ENCODE measurements around the gene PFN1. TPM values are rescaled to one million over a fixed set of nuclear protein-coding genes. Genes with fewer than 3 reads are reported as not detected.
A peak's percentile ranks its signal among the peaks of the same experiment; 100 is the strongest.

PFN1 gene
- total and polyA plus RNA-seq, 9 of the 15 experiments (the other 6 are each of a cell fraction or from before 2014, with no cell fraction given) = 60.5 to 1,479 (median 456) TPM

DNA sequence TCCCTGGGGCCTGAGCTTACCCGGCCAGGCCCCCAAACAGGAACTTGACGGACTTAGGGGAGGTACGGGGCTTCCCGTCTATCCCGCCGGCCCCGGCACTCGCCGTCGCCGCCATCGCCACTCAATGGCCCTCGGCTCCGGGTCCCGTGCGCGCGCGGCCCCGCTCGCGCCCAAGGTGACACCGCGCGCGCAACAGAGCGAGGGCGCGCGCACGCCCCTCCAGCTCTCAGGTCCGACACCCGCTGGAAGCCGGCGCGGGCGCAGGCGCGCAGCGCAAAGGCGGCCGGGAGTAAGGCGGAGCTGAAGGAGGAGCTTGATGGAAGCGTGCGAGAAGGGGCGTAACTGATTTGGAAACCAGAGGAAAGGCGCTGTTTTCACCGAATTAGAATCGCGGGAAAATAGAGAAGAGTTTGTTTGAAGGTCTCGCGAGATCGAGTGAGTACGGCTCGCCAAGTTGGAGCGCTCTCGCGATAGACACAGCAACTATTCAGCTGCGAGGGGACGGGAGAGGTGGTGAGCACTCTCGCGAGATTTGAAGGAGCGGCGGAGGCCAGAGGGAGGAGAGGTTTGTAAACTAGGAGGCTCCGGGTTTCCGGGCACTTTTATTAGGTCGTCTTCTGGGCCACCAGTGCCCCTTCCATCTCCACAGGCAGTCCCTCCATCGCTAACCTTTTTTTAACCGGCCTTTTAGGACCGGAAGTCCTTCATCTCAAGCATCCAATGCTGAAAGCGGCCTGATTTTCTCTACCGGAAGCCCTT is 8.4 kb downstream of the PFN1 start, which contains the start of the genes RNF167 and SLC25A11 (continued):
- TF ChIP-seq SMAD1 (IDR thresholded peaks at IDR 0.05; ENCODE audit: low read depth, low read length, partially characterized antibody) (peak; percentile 19), POLR3G (IDR thresholded peaks at IDR 0.05; ENCODE audit: extremely low read depth, insufficient read length, insufficient replicate concordance) (no peak), ESRRB (CRISPR knock-in tag; IDR thresholded peaks at IDR 0.05; ENCODE audit: borderline replicate concordance) (no peak), NFXL1 (CRISPR knock-in tag; IDR thresholded peaks at IDR 0.05) (no peak), TBP (optimal IDR thresholded peaks at IDR 0.05; ENCODE audit: low read depth, low read length) (no peak), RB1 (IDR thresholded peaks at IDR 0.05; ENCODE audit: low read depth) (peak; percentile 80), HCFC1 (IDR thresholded peaks at IDR 0.05; ENCODE audit: low read depth, low read length) (peak; percentile 8; the same call in 1 of the 2 replicates), HMGN3 (IDR thresholded peaks at IDR 0.05; ENCODE audit: borderline replicate concordance, extremely low read depth, insufficient read length, low read depth, low read length) (peak; percentile 16), SIX5 (IDR thresholded peaks at IDR 0.05; ENCODE audit: borderline replicate concordance in 1 of 2, insufficient read depth in 1 of 2, low read depth in 1 of 2, low read length in 2 of 2) (no peak), POLR2G (IDR thresholded peaks at IDR 0.05; ENCODE audit: low read depth, low read length) (peak; percentile 97), FOXK1 (CRISPR knock-in tag; IDR thresholded peaks at IDR 0.05; ENCODE audit: borderline replicate concordance) (no peak), ZNF134 (CRISPR knock-in tag; conservative IDR thresholded peaks at IDR 0.05) (0 out of 2 replicates have a peak, but pooled peaks have one; percentile 32), NFRKB (IDR thresholded peaks at IDR 0.05; ENCODE audit: low read depth) (no peak), PRMT5 (CRISPR knock-in tag; IDR thresholded peaks at IDR 0.05) (no peak), ZBTB8A (IDR thresholded peaks at IDR 0.05; ENCODE audit: partially characterized antibody) (no peak), ZC3H8 (IDR thresholded peaks at IDR 0.05) (no peak), POU5F1 (IDR thresholded peaks at IDR 0.05; ENCODE audit: borderline replicate concordance, low read depth, low read length, partially characterized antibody) (no peak)
- TF ChIP-seq, protein P1, sequence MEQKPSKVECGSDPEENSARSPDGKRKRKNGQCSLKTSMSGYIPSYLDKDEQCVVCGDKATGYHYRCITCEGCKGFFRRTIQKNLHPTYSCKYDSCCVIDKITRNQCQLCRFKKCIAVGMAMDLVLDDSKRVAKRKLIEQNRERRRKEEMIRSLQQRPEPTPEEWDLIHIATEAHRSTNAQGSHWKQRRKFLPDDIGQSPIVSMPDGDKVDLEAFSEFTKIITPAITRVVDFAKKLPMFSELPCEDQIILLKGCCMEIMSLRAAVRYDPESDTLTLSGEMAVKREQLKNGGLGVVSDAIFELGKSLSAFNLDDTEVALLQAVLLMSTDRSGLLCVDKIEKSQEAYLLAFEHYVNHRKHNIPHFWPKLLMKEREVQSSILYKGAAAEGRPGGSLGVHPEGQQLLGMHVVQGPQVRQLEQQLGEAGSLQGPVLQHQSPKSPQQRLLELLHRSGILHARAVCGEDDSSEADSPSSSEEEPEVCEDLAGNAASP (IDR thresholded peaks at IDR 0.05) = no peak
- TF ChIP-seq, protein P2, sequence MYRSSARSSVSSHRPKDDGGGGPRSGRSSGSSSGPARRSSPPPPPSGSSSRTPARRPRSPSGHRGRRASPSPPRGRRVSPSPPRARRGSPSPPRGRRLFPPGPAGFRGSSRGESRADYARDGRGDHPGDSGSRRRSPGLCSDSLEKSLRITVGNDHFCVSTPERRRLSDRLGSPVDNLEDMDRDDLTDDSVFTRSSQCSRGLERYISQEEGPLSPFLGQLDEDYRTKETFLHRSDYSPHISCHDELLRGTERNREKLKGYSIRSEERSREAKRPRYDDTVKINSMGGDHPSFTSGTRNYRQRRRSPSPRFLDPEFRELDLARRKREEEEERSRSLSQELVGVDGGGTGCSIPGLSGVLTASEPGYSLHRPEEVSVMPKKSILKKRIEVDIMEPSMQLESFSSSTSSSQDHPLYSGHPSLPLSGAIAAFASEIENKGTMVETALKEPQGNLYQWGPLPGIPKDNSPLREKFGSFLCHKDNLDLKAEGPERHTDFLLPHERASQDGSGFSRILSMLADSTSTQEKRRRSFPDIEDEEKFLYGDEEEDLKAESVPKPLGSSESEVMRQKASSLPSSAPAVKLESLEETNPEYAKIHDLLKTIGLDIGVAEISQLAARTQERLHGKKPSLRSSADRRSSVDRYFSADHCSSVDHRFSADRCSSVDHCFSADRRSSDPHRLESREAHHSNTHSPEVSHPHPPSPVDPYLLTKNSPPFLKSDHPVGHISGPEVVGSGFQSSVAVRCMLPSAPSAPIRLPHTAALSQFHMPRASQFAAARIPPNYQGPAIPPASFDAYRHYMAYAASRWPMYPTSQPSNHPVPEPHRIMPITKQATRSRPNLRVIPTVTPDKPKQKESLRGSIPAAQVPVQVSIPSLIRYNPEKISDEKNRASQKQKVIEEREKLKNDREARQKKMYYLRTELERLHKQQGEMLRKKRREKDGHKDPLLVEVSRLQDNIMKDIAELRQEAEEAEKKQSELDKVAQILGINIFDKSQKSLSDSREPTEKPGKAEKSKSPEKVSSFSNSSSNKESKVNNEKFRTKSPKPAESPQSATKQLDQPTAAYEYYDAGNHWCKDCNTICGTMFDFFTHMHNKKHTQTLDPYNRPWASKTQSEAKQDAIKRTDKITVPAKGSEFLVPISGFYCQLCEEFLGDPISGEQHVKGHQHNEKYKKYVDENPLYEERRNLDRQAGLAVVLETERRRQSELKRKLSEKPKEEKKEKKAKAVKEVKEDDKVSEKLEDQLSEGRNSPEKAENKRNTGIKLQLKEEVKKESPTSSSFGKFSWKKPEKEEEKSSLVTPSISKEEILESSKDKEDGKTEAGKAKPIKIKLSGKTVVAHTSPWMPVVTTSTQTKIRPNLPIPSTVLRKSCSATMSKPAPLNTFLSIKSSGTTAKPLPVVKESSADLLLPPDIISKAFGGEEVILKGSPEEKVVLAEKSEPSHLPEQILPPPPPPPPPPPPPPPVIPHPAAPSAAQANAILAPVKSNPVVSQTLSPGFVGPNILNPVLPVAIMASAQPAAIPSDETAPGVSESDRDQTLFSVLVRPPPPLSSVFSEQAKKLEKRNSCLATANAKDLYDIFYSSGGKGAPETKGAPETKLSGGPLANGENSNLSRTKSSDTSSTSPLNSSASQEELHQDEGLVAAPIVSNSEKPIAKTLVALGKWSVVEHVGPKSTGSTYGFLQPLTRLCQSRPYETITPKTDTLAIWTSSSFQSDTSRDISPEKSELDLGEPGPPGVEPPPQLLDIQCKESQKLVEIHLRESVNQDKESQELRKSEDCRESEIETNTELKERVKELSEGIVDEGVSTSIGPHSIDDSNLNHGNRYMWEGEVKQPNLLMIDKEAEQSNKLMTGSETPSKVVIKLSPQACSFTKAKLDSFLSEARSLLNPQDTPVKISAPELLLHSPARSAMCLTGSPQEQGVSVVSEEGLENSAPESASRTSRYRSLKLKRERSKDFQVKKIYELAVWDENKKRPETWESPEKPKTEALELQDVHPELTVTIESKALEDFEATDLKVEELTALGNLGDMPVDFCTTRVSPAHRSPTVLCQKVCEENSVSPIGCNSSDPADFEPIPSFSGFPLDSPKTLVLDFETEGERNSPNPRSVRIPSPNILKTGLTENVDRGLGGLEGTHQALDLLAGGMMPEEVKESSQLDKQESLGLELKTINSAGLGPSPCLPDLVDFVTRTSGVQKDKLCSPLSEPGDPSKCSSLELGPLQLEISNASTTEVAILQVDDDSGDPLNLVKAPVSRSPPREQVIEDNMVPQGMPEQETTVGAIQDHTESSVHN (IDR thresholded peaks at IDR 0.05; ENCODE audit: borderline replicate concordance in 1 of 2, low read depth in 1 of 2) = no peak
